NCI-H1092 treated with DMSO at 0.1 percent for 48 hours (cell line): Measurements from ENCODE around the gene BMPER.
"Not testable (repeated sequence)": the region's sequence is repeated elsewhere in the genome, so short reads cannot be mapped to it uniquely, and the experiment has no call there.

Source experiments
- DNase-seq: peaks from one replicate; lab custom pipeline; 2025; lab: John Stamatoyannopoulos, UW

The BMPER gene

DNA sequence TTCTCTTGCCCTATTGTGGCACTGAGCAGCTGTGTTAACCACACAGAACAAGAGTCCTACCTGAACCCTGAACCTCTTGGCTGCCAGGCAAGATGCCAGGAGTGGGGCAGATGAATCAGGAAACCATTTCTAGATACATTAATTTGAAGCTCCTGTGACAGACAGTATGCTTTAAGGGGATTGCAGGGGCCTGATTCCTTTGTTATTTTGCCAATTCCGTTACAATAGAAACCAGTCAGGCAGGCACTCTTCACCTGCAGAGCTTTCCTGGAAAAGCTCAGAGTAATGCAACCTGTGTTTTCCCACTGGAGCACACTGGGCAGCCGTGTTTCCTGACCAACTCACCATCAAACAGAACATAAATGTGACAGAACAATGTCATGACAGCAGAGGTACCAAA is 233.1 kb downstream of the BMPER start:
- DNase-seq, result peak; percentile 92

DNA sequence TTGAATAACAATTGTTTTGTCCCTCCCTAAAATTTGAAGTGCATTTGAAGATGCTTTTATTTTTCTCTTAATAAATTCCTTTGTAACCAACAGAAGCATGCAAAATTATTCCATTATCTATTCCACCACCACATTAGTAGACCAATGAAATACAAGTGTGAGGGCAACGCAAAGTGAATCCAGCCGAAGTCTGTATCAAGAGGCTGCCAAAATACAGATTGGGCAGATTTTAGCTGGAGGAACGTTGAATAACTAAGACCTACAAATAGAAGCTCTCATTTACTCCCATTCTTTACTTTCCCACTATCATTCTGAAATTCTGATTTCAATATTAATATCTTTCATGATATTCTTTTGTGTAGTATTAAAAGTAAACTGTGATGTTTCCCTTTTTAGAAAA is 233.7 kb downstream of the BMPER start:
- no peak for DNase-seq

DNA sequence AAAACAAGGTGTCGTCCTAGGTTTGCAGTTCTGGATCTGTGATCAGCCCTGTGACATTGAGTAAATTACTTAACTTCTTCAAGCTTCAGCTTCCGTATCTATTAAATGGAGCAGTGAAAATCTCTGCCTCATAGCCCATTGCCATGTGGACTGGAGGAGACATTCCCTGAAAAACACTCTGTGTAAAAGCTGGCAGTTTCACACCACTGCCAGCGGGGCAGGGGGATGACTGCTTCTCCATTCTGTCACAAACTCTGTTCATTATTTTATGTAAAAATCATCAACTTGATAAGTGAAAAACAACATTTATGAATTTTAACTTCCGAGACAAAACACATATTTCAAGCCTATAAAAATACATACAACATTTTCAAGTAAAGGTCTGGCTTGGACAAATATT is 234.7 kb downstream of the BMPER start:
- DNase-seq, result no peak

DNA sequence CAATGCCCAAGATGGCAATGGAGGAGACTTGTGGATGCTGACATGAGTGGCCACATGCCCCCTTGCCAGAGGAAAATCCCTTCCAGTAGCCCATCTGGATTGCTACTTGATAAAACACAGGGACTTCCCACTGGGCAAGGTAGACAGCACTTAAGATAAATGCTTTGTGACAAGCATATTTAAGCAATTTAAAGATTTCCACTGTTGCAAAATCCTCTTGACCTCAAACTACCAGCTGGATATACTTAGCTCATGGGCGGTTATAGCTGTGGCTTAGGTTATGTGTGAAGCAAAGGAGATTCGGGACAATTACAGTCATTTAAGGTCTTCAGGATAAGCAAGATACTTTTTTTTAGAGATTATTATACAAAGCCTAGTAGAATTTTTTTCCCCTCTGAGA is 238.1 kb downstream of the BMPER start:
- no peak for DNase-seq

DNA sequence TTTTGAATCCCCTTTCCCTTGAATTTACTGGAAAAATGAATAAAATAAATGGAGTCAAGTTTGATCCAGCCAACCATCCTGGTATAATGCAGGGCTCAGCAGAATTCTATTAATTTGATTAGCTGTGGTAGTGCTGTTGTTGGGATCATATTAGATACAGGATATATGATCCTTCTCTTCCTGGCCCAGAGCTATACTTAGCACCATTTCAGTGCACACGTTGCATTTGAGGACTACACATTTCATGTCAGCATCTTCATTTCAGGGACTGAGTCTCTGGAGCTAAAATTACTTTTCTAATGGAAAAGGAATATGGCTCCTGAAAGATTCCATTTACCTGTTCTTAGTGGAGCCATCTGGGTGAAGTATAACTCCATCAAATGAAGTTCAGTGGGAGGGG is 240.3 kb downstream of the BMPER start:
- no peak for DNase-seq

DNA sequence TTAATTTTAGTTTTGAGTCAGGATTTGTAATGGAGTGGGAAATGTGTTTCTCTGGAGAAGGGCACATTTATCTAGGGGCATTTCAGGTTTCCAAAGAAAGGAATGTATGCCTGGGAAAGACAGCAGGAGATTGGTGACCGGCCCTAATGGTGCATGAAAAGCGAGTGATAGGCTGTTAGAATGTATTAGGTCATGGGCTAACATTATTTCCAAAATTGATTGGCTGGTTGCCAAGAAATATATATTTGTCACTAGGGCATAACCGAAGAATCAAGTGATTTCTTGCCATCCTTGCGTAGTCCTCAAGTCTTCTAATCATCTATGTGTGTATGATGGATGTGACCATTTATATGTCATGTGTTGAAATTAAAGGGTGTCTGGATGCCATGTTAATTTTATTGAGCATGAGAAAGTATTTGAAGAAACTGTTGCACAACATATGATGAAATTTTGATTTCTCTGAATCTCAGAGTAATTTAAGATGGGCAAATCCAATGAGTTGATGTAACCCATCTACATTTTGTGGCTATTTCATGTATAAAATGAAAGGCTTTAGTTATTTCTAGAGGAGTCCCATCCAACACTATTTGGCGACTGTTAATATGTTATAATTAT is 248.4 kb downstream of the BMPER start:
- no peak for DNase-seq

DNA sequence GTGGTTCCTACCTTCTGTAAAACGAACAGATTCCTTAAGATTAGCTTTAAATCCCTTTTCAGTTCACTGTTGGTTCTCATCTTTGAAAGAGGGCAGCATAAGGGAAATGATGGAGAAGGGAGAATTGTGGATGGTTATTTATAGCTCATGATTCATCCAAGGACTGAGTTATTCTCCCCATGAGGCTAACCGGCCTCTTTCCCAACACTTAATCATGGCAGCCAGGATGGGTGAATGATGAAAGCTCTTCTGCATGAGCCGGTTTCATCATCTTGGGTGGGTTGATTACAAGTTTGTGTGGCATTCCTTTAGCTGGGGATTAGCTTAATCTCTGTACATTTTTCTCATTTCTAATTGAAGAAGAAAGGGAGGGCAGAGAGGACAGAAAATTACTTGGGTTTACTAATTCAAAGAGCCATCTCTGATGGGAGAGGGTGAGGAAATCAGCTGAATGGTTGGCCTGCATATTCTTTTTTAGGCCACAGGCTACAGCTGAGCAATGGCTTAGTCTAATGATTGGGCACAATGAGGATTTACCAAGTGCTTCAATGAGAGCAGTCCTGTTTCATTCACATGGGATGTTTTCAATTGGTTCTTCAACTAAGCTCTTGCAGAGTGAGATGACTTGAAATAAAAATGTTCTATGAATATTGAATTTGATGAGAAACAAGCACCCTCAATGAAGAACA is 250.0 kb downstream of the BMPER start:
- no peak for DNase-seq

DNA sequence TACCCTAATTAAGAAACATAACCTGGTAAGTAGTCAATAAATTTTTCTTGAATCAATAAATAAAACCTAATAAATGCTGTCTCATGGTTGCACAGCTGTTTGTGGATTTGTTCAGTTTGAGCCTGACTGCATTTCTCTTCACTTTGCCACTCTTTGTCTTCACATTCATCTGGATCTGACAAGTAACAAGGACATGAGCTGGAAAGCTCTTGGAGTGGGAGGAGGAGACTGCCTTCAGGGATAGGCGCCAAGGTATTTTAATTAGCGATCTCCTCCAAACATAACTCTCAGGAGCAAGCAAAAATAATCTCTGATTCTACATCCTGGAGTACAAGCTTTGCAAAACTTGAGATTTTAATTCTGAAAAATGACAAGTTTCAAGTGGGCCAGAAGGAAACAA is 251.0 kb downstream of the BMPER start:
- DNase-seq, result no peak

DNA sequence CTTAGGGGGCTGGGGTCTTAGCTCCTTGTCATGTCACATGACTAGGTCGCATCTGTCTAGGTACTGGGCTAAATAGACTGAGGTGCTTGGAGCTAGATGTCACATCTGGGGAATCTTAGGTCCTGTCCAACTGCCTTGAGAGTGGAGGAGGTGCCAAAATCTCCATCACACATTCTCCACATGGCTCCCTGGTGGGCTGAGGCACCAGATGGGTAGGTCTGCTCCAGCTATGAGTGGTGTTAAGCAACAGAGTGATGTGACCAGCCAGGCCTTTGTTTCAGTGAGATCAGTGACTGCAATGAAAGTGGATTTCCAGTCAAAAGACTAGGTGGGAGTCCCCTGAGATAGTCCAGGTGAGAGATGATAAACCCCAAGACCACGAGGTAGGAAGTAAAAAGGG is 251.8 kb downstream of the BMPER start:
- DNase-seq, result no peak

DNA sequence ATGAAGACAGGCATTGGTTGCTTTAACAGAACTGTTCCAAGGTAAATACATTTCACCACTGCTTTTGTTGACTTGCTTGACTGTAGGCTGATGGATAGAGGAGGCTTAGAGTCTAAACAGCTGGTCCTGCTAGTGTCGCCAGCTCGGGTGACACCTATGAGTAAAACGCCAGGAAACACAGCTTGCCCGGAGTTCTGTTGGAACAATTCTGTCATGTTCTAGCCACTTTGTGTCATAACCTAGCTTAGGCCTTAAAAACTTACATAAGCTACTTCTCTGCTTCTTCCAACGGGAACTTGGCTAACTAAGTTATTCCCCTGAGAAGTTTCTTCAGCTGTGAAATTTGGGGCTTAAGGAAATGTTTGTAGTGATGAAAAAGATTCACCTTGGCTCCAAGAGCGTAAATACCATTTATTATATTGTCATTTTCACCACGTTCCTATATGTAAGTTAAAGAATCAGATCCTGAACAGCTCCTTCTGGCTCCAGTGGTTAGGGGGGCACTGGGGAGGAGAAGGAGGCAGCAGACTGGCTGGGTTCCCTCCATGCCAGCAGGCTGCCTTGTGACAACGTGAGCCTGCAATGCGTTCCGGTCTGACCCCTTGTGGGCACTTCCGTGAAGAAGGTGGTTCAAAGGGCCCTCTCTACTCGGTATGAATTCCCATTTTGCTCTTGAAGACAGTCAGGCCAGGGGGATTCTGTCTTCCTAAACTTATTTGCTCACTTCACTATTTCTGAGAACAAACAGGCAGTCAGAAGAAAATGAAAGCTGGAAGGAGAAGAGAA is 253.2 kb downstream of the BMPER start:
- DNase-seq, result peak; percentile 37

DNA sequence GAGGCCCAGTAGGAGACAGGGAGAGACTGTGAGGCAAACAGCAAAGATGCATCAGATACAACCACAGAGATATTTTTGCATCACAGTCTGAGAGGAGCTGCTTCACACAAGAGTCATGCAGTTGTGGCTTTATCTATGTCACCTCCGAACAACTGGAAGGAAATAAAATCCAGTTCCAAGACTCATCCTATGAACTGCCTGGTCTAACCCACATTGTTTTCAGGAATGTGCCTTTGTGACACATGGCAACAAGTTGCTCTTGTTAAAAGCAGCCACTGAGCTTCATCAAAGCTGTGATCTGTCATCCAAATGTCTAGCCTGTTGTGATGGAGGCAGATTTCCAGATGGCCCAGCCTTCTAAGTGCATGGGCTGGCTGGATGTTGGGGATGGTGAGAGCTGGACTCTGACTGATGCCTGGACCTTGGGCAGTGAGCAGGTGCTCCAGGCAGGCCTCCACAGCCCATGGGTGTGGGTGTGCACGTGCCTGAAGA is 255.0 kb downstream of the BMPER start:
- no peak for DNase-seq

DNA sequence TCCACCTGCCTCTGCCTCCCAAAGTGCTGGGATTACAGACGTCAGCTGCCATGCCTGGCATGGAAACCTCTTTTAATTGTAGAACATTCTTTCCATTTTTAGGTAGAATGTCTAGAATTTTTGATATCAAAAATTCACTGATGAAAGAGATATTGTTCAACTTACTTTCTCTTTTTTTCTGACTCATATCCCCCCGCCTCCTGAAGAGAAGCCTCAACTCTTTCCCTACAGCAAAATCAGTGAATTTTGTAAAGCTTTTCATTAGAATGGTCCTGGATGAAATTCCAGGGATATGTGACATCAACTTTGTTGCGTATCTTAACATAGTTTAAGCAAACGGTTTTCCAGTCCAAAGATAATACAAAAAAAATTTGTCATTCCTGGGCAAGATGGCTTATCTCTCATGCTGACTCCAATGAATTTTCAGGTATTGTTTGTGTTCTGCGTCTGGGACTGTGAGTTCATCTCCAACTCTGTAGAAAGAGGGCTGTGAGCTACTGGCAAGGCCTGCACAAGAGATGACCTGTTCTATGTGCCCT is 256.8 kb downstream of the BMPER start:
- DNase-seq, result no peak

DNA sequence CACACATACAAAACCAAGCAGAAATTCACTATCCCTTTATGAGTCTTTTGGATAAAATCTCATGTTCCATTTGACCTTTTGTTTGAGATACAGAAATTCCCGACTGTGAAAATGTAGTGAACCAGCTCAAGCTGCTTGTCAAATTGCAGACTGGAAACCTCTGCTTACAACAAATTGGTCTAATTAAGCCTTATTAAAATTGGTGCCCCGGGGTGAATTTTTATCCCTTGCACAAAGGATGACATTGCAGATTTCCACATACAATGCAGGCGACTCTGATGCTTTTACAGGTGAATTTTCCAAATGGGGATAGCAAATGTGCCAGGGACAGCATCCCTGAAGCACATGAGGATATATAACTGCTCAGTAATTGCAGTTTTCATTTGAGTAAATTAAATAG is 257.3 kb downstream of the BMPER start:
- no peak for DNase-seq

DNA sequence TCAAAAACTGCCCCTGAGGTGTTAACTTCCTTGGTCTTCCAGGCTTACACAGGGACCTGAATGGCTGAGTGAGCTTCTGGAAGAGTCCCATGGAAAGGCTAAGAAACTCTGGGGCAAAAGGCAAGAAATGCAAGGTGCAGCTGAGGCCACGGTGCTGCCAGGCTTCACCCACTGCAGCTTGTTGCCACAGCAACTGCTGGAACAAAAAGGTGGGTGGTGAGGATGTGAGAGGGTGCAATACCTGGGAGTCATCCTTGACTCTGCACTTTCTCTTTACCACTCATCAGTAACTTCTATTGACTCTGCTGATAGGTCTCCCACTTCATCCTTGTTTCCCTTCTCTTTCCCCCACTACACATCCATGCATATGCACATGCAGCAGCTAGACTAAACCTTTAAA is 258.6 kb downstream of the BMPER start:
- DNase-seq, result no peak

DNA sequence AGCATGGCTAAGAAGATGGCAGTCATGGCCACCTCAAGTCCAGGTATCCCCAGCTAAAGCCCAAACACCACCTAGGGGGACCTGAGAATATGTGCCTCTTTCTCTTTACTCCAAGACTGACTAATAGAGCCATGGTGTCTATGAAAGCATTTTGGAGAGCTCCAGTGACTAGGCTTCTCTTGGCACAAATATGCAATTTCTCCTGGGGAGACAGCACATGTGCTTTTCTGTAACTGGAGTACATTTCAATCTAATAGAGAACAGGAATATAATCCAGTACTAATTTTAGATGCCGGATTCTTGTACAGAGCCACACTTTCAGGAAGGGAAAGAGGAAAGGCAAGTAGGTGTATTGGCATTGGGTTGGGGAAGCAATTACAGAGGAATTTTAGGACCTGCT is 260.1 kb downstream of the BMPER start:
- no peak for DNase-seq

DNA sequence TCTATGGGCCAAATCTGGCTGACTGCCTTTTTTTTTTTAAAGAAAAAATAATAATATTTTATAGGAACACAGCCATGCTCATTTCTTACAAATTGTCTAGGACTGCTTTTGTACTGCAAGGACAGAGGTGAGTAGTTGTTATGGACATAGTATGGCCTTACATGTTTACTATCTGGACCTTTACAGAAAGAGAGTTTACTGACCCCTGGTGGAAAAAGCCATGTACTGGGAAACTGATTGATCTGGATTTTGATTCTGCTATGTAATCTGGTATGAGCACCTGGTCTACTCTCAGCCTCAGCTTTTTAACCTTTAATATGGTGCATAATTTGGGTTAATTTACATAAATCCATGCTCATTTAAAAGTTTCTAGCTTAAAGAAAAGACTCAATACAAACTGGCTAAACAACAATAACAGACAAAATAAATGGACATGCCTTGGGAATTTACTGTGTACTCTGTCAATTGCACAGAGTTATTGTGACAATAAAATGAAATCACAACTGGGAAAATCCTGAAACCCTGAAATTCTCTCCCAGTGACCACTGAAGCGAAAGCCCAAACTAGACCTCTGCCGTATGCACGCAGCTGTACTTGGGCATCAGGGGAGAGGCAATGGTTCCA is 260.7 kb downstream of the BMPER start:
- peak; percentile 40 for DNase-seq

DNA sequence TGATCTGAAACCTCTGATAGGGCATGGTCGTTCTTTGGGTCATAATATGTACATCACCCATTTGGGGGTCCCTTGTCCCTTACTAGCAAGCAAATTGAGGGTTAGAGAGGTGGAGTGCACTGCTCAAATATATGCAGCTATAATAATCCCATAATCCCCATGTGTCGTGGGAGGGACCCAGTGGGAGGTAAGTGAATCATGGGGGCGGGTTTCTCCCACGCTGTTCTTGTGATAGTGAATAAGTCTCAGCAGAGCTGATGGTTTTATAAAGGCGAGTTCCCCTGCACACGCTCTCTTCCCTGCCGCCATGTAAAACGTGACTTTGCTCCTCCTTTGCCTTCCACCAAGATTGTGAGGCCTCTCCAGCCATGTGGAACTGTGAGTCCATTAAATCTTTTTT is 262.7 kb downstream of the BMPER start:
- no peak for DNase-seq

DNA sequence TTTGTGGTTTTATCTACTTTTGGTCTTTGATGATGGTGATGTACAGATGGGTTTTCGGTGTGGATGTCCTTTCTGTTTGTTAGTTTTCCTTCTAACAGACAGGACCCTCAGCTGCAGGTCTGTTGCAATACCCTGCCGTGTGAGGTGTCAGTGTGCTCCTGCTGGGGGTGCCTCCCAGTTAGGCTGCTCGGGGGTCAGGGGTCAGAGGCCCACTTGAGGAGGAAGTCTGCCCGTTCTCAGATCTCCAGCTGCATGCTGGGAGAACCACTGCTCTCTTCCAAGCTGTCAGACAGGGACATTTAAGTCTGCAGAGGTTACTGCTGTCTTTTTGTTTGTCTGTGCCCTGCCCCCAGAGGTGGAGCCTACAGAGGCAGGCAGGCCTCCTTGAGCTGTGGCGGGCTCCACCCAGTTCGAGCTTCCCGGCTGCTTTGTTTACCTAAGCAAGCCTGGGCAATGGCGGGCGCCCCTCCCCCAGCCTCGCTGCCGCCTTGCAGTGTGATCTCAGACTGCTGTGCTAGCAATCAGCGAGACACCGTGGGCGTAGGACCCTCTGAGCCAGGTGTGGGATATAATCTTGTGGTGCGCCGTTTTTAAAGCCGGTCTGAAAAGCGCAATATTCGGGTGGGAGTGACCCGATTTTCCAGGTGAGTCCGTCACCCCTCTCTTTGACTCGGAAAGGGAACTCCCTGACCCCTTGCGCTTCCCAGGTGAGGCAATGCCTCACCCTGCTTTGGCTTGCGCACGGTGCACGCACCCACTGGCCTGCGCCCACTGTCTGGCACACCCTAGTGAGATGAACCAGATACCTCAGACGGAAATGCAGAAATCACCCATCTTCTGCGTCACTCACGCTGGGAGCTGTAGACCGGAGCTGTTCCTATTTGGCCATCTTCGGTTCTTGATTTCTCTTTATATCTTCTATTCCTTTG is 269.6 kb downstream of the BMPER start:
- DNase-seq, result not testable (repeated sequence)

DNA sequence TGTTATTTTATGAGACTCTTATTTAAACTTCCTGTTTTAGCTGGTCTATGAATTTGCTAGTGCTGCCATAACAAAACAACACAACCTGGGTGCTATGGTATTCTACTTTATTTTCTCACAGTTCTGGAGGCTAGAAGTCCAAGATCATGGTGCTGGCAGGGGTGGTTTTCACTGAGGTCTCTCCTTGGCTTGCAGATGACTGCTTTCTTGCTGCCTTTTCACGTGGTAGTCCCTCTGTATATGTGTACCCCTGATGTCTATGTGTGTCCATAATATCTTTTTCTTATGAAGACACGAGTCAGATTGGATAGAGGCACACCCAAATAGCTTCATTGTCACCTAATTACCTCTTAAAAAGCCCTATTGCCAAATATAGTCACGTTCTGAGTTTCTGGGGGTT is 270.5 kb downstream of the BMPER start:
- DNase-seq, result no peak

DNA sequence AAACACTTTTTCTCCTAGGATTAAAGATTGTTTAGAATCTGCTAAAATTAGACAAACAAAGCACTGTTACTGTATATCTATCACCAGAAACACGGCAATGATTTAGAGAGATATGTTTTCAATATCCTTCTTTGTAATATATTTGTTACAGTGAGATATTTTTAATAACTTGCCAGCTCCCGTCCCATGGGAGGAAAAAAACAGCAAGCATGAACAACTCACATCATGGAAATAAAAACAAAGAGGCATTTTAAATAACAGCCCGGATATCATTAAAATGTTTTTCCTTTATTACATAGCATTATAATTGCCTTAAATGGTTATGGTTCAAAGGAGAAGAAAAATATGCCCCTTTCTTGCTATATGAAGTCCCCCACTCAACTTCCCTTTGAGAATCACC is 272.1 kb downstream of the BMPER start:
- DNase-seq, result no peak

DNA sequence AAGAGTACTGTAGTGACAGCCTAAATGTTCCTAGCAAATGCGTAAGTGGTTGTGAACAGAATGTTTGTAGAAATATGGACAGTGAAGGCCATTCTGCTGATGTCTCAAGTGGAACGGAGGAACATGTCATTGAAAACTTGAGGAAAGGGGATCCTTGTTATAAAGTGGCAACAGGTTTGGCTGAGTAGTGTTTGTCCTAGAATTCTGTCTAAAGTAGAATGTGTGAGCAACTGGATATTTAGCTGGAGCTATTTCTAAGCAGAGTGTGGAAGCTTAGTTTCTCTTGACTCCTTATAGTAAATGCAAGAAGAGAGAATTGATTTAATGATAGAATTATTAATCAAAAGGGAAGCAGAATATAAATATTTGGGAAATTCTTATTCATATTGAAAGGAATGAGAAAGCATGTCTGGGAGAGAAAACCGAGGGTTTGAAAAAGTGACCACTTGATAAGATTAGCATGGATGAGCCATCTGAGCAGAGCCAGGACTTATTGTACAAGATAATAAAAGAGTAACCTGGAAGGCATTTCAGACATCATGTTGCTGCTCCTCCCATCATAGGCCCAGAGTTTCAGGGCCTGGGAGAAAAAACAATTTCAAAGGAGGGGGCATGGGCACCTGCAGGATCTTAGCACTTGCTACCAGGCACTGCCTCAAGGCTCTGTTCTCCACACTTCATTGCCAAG is 276.1 kb downstream of the BMPER start:
- DNase-seq, result no peak
